ENCODE measurements around the gene ARMH3.

DNA sequence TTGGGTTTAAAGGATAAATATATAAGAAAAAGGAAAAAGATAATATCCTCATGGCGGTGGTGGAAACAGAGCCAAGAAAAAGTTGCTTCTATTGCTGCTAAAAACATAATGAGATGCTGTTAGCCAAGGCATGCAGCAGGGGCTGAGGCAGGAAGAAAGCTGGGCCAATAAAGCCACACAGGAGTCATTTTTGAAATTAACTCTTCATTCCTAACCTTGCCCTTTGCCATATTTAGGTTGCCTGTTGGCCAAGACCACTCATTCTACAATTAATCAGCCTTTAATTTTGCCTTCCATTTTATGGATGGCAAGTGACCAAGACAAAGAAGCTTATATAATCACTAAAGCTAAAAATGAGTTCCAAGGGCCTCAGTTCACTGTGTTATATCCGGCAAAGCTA is 58.2 kb downstream of the ARMH3 start:
- TF ChIP-seq CTCF (conservative IDR thresholded peaks at IDR 0.05; ENCODE audit: low read depth, low read length) = no peak
- TF ChIP-seq EZH2phosphoT487 (IDR thresholded peaks at IDR 0.05; ENCODE audit: borderline replicate concordance, low read length) = no peak

Data from PC-3 (cell line).